HepG2 (cell line): ENCODE measurements around the gene RNPS1. TPM values are rescaled to one million over a fixed set of nuclear protein-coding genes. Genes with fewer than 3 reads are reported as not detected.

Source experiments
- GRHL1 ChIP-seq: sonication (generic); formaldehyde crosslinking; conservative IDR thresholded peaks from 2 replicates; pipeline ENCODE4 v1.8.0; 2022; ENCODE audit warnings: missing genetic modification reagents
- HNF4G ChIP-seq, 2 experiments: sonication (generic) in 1 of 2; formaldehyde crosslinking in 1 of 2; IDR thresholded peaks; 2 replicates each; pipeline versions ENCODE4 v1.4.0 to v1.6.1; 2011 to 2020; ENCODE audit warnings: borderline replicate concordance in 2 of 2, low read depth in 2 of 2, mild to moderate bottlenecking in 2 of 2, low read length in 1 of 2, missing genetic modification reagents in 1 of 2, moderate library complexity in 1 of 2
- MYC ChIP-seq: sonication (generic); formaldehyde crosslinking; IDR thresholded peaks from 2 replicates; pipeline ENCODE4 v1.9.0; 2021; ENCODE audit warnings: missing genetic modification reagents, borderline replicate concordance
- NFKB2 ChIP-seq: sonication (generic); formaldehyde crosslinking; IDR thresholded peaks from 2 replicates; pipeline ENCODE4 v1.4.0; 2020; ENCODE audit warnings: missing genetic modification reagents, borderline replicate concordance
- POGZ ChIP-seq: sonication (generic); formaldehyde crosslinking; IDR thresholded peaks from 2 replicates; pipeline ENCODE4 v1.4.0; 2020; ENCODE audit warnings: mild to moderate bottlenecking, missing genetic modification reagents
- SIN3A ChIP-seq: IDR thresholded peaks from 2 replicates; pipeline ENCODE4 v1.6.1; 2011; ENCODE audit warnings: low read depth, mild to moderate bottlenecking, control low read depth, low read length, borderline replicate concordance
- SRSF1 ChIP-seq: fragments of 200-400 bp; formaldehyde crosslinking; optimal IDR thresholded peaks from 2 replicates; pipeline ENCODE3; 2017; ENCODE audit warnings: mild to moderate bottlenecking, low read depth, low read length, moderate library complexity
- TEAD2 ChIP-seq: sonication (generic); formaldehyde crosslinking; IDR thresholded peaks from 2 replicates; pipeline ENCODE4 v1.9.0; 2021; ENCODE audit warnings: missing genetic modification reagents
- ZFY ChIP-seq: sonication (generic); formaldehyde crosslinking; IDR thresholded peaks from 2 replicates; pipeline ENCODE4 v1.4.0; 2020; ENCODE audit warnings: missing genetic modification reagents
- ZNF597 ChIP-seq: sonication (generic); formaldehyde crosslinking; IDR thresholded peaks from 2 replicates; pipeline ENCODE4 v1.5.0; 2020; ENCODE audit warnings: missing genetic modification reagents
- ZNF792 ChIP-seq: IDR thresholded peaks from 2 replicates; pipeline ENCODE4 v1.6.1; 2016
- polyA plus RNA-seq, 8 experiments: library from polyadenylated mRNA; depleted of rRNA in 3 of 8; stranded (reverse) in 7 of 8; unstranded in 1 of 8; fragments of >200 nt; fragmentation: Illumina TruSeq in 4 of 8; extraction: Trizol in 4 of 8; gene quantifications; 2 replicates each; pipeline versions ENCODE4 v1.2.1 to v1.2.3, GENCODE V29; 2011 to 2016; ENCODE audit warnings: low read depth in 4 of 8, missing spikeins in 1 of 8, mixed read lengths in 1 of 8; ENCODE audit not compliant: insufficient read depth in 1 of 8
- total RNA-seq, 5 experiments: library from RNA; depleted of rRNA; stranded (reverse); fragments of >200 nt; fragmentation: Illumina TruSeq; extraction: Trizol; gene quantifications; 2 replicates each; pipeline ENCODE4 v1.2.3, GENCODE V29; 2016; ENCODE audit warnings: low read depth in 1 of 5
- TF ChIP-seq, protein P1 (sequence below): sonication (generic); formaldehyde crosslinking; IDR thresholded peaks from 2 replicates; pipeline ENCODE4 v1.5.0; 2020; ENCODE audit warnings: mild to moderate bottlenecking, missing genetic modification reagents
- TF ChIP-seq, protein P2 (sequence below): sonication (generic); formaldehyde crosslinking; IDR thresholded peaks from 2 replicates; pipeline ENCODE4 v1.8.0; 2022; ENCODE audit warnings: missing genetic modification reagents, mild to moderate bottlenecking, moderate library complexity, borderline replicate concordance
- TF ChIP-seq, protein P3 (sequence below): sonication (generic); formaldehyde crosslinking; IDR thresholded peaks from 2 replicates; pipeline ENCODE4 v1.5.0; 2020; ENCODE audit warnings: missing genetic modification reagents, mild to moderate bottlenecking, borderline replicate concordance
- TF ChIP-seq, protein P4 (sequence below), 2 experiments: sonication (generic) in 1 of 2; formaldehyde crosslinking in 1 of 2; IDR thresholded peaks; 2 replicates each; pipeline versions ENCODE4 v1.4.0 to v1.6.1; 2018 to 2020; ENCODE audit warnings: missing genetic modification reagents in 2 of 2, borderline replicate concordance in 1 of 2, low read depth in 1 of 2, mild to moderate bottlenecking in 1 of 2, missing biosample characterization in 1 of 2

The RNPS1 gene
- total and polyA plus RNA-seq, 2 of the 13 experiments (the other 11 are each of a cell fraction or from before 2014, with no cell fraction given), result 126 to 133 TPM

DNA sequence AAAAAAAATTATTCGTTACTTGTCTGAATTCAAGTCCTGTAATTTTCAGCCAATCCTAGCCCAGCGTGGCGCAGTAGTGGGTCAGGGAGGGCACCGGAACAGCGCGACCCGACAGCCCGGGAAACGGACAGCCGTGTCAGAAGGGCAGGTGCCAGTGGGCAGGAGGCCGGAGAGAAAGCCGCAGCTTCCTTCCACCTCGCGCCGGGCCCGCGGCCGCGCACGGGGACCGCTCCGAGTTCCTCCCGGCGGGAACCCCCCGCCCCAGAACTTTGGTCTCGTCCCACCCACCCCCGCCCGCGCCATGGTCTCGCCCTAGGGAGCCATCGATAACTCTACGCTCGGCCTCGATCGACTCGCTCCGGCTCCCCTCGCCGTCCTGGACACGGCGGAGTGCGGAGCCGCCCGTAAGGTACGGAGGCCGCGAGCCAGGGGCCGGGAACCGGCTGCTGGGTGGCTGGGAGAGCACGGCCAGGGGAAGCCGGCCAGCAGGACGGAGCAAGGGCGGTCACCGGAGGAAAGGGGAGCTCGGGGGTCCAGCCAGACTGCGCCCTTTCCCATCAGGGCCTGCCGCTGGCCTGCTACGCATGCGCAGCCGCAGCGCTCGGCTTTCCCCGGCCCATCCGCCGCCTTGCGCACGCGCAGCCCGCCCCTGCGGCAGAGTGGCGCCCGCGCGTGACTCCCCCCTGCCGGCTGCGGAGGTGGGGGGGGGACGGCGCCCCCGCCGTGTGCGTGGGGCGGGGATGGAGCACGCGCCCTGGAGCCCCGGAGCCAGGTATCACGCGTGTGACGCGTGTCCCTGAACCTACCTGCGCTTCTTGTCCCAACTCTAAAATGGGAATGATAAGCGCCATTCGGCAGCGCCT is 62.6 kb downstream of the RNPS1 start, which contains the start of gene MLST8 (continued):
- TF ChIP-seq, protein P1, sequence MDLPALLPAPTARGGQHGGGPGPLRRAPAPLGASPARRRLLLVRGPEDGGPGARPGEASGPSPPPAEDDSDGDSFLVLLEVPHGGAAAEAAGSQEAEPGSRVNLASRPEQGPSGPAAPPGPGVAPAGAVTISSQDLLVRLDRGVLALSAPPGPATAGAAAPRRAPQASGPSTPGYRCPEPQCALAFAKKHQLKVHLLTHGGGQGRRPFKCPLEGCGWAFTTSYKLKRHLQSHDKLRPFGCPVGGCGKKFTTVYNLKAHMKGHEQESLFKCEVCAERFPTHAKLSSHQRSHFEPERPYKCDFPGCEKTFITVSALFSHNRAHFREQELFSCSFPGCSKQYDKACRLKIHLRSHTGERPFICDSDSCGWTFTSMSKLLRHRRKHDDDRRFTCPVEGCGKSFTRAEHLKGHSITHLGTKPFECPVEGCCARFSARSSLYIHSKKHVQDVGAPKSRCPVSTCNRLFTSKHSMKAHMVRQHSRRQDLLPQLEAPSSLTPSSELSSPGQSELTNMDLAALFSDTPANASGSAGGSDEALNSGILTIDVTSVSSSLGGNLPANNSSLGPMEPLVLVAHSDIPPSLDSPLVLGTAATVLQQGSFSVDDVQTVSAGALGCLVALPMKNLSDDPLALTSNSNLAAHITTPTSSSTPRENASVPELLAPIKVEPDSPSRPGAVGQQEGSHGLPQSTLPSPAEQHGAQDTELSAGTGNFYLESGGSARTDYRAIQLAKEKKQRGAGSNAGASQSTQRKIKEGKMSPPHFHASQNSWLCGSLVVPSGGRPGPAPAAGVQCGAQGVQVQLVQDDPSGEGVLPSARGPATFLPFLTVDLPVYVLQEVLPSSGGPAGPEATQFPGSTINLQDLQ (CRISPR knock-in tag), result 0 out of 2 replicates have a peak, but pooled peaks have one; percentile 49
- TF ChIP-seq ZNF597 (CRISPR knock-in tag) (no peak), SIN3A (0 out of 2 replicates have a peak, but pooled peaks have one; percentile 61), NFKB2 (peak; percentile 83; the same call in 1 of the 2 replicates), MYC (CRISPR knock-in tag) (peak; percentile 57), SRSF1 (no peak), ZNF792 (CRISPR knock-in tag) (peak; percentile 40), TEAD2 (no peak), GRHL1 (CRISPR knock-in tag) (no peak), POGZ (peak; percentile 59; the same call in 1 of the 2 replicates), ZFY (CRISPR knock-in tag) (peak; percentile 98), HNF4G (IDR thresholded peaks at IDR 0.05; ENCODE audit: borderline replicate concordance, low read depth, low read length) (no peak; the same call in 1 of the 2 replicates), HNF4G (CRISPR knock-in tag; IDR thresholded peaks at IDR 0.05; ENCODE audit: borderline replicate concordance, low read depth) (no peak)
- TF ChIP-seq, protein P2, sequence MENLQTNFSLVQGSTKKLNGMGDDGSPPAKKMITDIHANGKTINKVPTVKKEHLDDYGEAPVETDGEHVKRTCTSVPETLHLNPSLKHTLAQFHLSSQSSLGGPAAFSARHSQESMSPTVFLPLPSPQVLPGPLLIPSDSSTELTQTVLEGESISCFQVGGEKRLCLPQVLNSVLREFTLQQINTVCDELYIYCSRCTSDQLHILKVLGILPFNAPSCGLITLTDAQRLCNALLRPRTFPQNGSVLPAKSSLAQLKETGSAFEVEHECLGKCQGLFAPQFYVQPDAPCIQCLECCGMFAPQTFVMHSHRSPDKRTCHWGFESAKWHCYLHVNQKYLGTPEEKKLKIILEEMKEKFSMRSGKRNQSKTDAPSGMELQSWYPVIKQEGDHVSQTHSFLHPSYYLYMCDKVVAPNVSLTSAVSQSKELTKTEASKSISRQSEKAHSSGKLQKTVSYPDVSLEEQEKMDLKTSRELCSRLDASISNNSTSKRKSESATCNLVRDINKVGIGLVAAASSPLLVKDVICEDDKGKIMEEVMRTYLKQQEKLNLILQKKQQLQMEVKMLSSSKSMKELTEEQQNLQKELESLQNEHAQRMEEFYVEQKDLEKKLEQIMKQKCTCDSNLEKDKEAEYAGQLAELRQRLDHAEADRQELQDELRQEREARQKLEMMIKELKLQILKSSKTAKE (CRISPR knock-in tag), result 0 out of 2 replicates have a peak, but pooled peaks have one; percentile 41
- TF ChIP-seq, protein P3, sequence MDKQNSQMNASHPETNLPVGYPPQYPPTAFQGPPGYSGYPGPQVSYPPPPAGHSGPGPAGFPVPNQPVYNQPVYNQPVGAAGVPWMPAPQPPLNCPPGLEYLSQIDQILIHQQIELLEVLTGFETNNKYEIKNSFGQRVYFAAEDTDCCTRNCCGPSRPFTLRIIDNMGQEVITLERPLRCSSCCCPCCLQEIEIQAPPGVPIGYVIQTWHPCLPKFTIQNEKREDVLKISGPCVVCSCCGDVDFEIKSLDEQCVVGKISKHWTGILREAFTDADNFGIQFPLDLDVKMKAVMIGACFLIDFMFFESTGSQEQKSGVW (CRISPR knock-in tag), result no peak
- TF ChIP-seq, protein P4, sequence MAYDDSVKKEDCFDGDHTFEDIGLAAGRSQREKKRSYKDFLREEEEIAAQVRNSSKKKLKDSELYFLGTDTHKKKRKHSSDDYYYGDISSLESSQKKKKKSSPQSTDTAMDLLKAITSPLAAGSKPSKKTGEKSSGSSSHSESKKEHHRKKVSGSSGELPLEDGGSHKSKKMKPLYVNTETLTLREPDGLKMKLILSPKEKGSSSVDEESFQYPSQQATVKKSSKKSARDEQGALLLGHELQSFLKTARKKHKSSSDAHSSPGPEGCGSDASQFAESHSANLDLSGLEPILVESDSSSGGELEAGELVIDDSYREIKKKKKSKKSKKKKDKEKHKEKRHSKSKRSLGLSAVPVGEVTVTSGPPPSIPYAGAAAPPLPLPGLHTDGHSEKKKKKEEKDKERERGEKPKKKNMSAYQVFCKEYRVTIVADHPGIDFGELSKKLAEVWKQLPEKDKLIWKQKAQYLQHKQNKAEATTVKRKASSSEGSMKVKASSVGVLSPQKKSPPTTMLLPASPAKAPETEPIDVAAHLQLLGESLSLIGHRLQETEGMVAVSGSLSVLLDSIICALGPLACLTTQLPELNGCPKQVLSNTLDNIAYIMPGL (CRISPR knock-in tag; IDR thresholded peaks at IDR 0.05; ENCODE audit: borderline replicate concordance in 1 of 2, low read depth in 1 of 2), result peak; percentile 59 to 87; a peak in 3 of 4 replicates
